ENCODE measurements around the gene PTPRJ. TPM values are rescaled to one million over a fixed set of nuclear protein-coding genes. Genes with fewer than 3 reads are reported as not detected.
A peak's percentile ranks its signal among the peaks of the same experiment; 100 is the strongest.

The PTPRJ gene
- total RNA-seq, 2 experiments from 2014 or later: 56.5 to 62.9 TPM

- Mint-ChIP-seq H3K4me3 (no peak overlapping the region), H3K27me3 (ENCODE audit: low read depth) (no peaks in the 10 kb centered on the region)
These were observed 18.5 kb downstream of the PTPRJ start for GRCh38 chr11:47998733-47999359.

GRCh38 chr11:48000432-48000831, 20.1 kb downstream of the PTPRJ start:
- peaks cover 39% of the 10 kb centered on the region for H3K36me3 Mint-ChIP-seq (ENCODE audit: low read depth)
- peaks cover 84% of the 10 kb centered on the region for H3K4me1 Mint-ChIP-seq (ENCODE audit: low read depth)

More at GRCh38 chr11:47998733-47999359, 18.5 kb downstream of the PTPRJ start:
- Mint-ChIP-seq H3K4me1 (ENCODE audit: low read depth) (peaks cover 77% of the 10 kb centered on the region), H3K36me3 (ENCODE audit: low read depth) (peaks cover 38% of the 10 kb centered on the region), H3K27ac (peak overlapping the region; percentile 97), H3K9me3 (ENCODE audit: insufficient read depth) (no peaks in the 10 kb centered on the region)
- no peak for DNase-seq
- ChIA-PET CTCF (interaction anchor here (0.8 to 3.4 kb wide), 6 partner anchors 10 to 64 kb away, joined by 3 to 12 read pairs (median 4); no protein-coding TSS in a partner anchor), POLR2A (interaction anchor here (1.4 to 1.6 kb wide), 2 partner anchors 8 to 57 kb away, joined by 4 to 5 read pairs; no protein-coding TSS in a partner anchor)
- no peak for ATAC-seq

GRCh38 chr11:48001438-48002021, 21.2 kb downstream of the PTPRJ start:
- peak; percentile 95 for DNase-seq
- peak overlapping the region; percentile 52 for H3K4me3 Mint-ChIP-seq
- H3K4me1 Mint-ChIP-seq (ENCODE audit: low read depth): peaks cover 91% of the 10 kb centered on the region
- ChIA-PET CTCF (interaction anchor here (0.6 to 5.3 kb wide), 15 partner anchors 9 to 107 kb away, joined by 3 to 34 read pairs (median 5); no protein-coding TSS in a partner anchor), POLR2A (interaction anchor here (0.6 to 4.5 kb wide), 18 partner anchors 8 to 233 kb away, joined by 3 to 35 read pairs (median 4); no protein-coding TSS in a partner anchor)
- peak overlapping the region; percentile 97 for H3K27ac Mint-ChIP-seq
- no peaks in the 10 kb centered on the region for H3K9me3 Mint-ChIP-seq (ENCODE audit: insufficient read depth)
- H3K27me3 Mint-ChIP-seq (ENCODE audit: low read depth): no peaks in the 10 kb centered on the region
- peaks cover 35% of the 10 kb centered on the region for H3K36me3 Mint-ChIP-seq (ENCODE audit: low read depth)
- ATAC-seq: peak; percentile 95

More at GRCh38 chr11:48000432-48000831, 20.1 kb downstream of the PTPRJ start:
- DNase-seq: no peak
- no peak for ATAC-seq
- ChIA-PET CTCF (interaction anchor here (1.0 to 5.3 kb wide), 10 partner anchors 11 to 108 kb away, joined by 3 to 34 read pairs (median 6); no protein-coding TSS in a partner anchor), POLR2A (interaction anchor here (1.6 to 4.5 kb wide), 4 partner anchors 14 to 55 kb away, joined by 9 to 35 read pairs (median 18); no protein-coding TSS in a partner anchor)
- H3K9me3 Mint-ChIP-seq (ENCODE audit: insufficient read depth): no peaks in the 10 kb centered on the region
- H3K27me3 Mint-ChIP-seq (ENCODE audit: low read depth): no peaks in the 10 kb centered on the region
- H3K27ac Mint-ChIP-seq: peak overlapping the region; percentile 97
- H3K4me3 Mint-ChIP-seq: peak overlapping the region; percentile 52

GRCh38 chr11:48002561-48002960, 22.2 kb downstream of the PTPRJ start:
- CTCF ChIA-PET: interaction anchor here (0.6 to 5.3 kb wide), 9 partner anchors 9 to 68 kb away, joined by 3 to 34 read pairs (median 5); no protein-coding TSS in a partner anchor

GRCh38 chr11:48003926-48004325, 23.6 kb downstream of the PTPRJ start:
- ATAC-seq: no peak
- H3K27ac Mint-ChIP-seq: peak overlapping the region; percentile 95
- H3K36me3 Mint-ChIP-seq (ENCODE audit: low read depth): peaks cover 31% of the 10 kb centered on the region
- H3K4me3 Mint-ChIP-seq: peak overlapping the region; percentile 63
- no peak for DNase-seq
- peaks cover 88% of the 10 kb centered on the region for H3K4me1 Mint-ChIP-seq (ENCODE audit: low read depth)
- POLR2A ChIA-PET: interaction anchor here (0.6 to 4.5 kb wide), 4 partner anchors 10 to 138 kb away, joined by 3 to 35 read pairs (median 4); no protein-coding TSS in a partner anchor
- CTCF ChIA-PET: interaction anchor here (1.3 to 5.3 kb wide), 7 partner anchors 9 to 105 kb away, joined by 3 to 34 read pairs (median 6); no protein-coding TSS in a partner anchor
- no peaks in the 10 kb centered on the region for H3K27me3 Mint-ChIP-seq (ENCODE audit: low read depth)
- no peaks in the 10 kb centered on the region for H3K9me3 Mint-ChIP-seq (ENCODE audit: insufficient read depth)

More at GRCh38 chr11:48002561-48002960, 22.2 kb downstream of the PTPRJ start:
- H3K27me3 Mint-ChIP-seq (ENCODE audit: low read depth): no peaks in the 10 kb centered on the region
- peak overlapping the region; percentile 97 for H3K27ac Mint-ChIP-seq
- no peak for ATAC-seq
- H3K9me3 Mint-ChIP-seq (ENCODE audit: insufficient read depth): no peaks in the 10 kb centered on the region
- peaks cover 34% of the 10 kb centered on the region for H3K36me3 Mint-ChIP-seq (ENCODE audit: low read depth)
- POLR2A ChIA-PET: interaction anchor here (1.0 to 4.5 kb wide), 6 partner anchors 8 to 105 kb away, joined by 4 to 35 read pairs (median 6); no protein-coding TSS in a partner anchor
- H3K4me3 Mint-ChIP-seq: peak overlapping the region; percentile 76
- no peak for DNase-seq
- peaks cover 92% of the 10 kb centered on the region for H3K4me1 Mint-ChIP-seq (ENCODE audit: low read depth)

- no peaks in the 10 kb centered on the region for H3K9me3 Mint-ChIP-seq (ENCODE audit: insufficient read depth)
- peak overlapping the region; percentile 63 for H3K4me3 Mint-ChIP-seq
- no peak for DNase-seq
- ChIA-PET CTCF (interaction anchor here (1.3 to 5.3 kb wide), 6 partner anchors 9 to 104 kb away, joined by 5 to 34 read pairs (median 17); no protein-coding TSS in a partner anchor), POLR2A (interaction anchor here (0.6 to 4.5 kb wide), 3 partner anchors 10 to 139 kb away, joined by 3 to 35 read pairs (median 4); no protein-coding TSS in a partner anchor)
- H3K4me1 Mint-ChIP-seq (ENCODE audit: low read depth): peaks cover 86% of the 10 kb centered on the region
- H3K27ac Mint-ChIP-seq: peak overlapping the region; percentile 95
- no peak for ATAC-seq
- peaks cover 29% of the 10 kb centered on the region for H3K36me3 Mint-ChIP-seq (ENCODE audit: low read depth)
- H3K27me3 Mint-ChIP-seq (ENCODE audit: low read depth): no peaks in the 10 kb centered on the region
These were observed 24.1 kb downstream of the PTPRJ start for GRCh38 chr11:48004456-48004855.

GRCh38 chr11:48005136-48005535, 24.8 kb downstream of the PTPRJ start:
- ChIA-PET POLR2A (interaction anchor here (0.6 to 2.4 kb wide), 7 partner anchors 9 to 420 kb away, joined by 3 to 30 read pairs (median 5); partner anchors contain the start of gene PTPRJ), CTCF (interaction anchor here (0.9 to 5.3 kb wide), 9 partner anchors 8 to 107 kb away, joined by 3 to 27 read pairs (median 8); no protein-coding TSS in a partner anchor)
- Mint-ChIP-seq H3K27me3 (ENCODE audit: low read depth) (no peaks in the 10 kb centered on the region), H3K27ac (peak overlapping the region; percentile 95), H3K4me3 (peak overlapping the region; percentile 54), H3K9me3 (ENCODE audit: insufficient read depth) (no peaks in the 10 kb centered on the region), H3K4me1 (ENCODE audit: low read depth) (peaks cover 84% of the 10 kb centered on the region), H3K36me3 (ENCODE audit: low read depth) (peaks cover 27% of the 10 kb centered on the region)
- ATAC-seq (no peak), DNase-seq (peak; percentile 50)

- ATAC-seq (no peak), DNase-seq (no peak)
- Mint-ChIP-seq H3K36me3 (ENCODE audit: low read depth) (peaks cover 24% of the 10 kb centered on the region), H3K4me3 (peak overlapping the region; percentile 54), H3K4me1 (ENCODE audit: low read depth) (peaks cover 79% of the 10 kb centered on the region), H3K9me3 (ENCODE audit: insufficient read depth) (no peaks in the 10 kb centered on the region), H3K27ac (peak overlapping the region; percentile 95), H3K27me3 (ENCODE audit: low read depth) (no peaks in the 10 kb centered on the region)
- POLR2A ChIA-PET: interaction anchor here (0.5 to 2.4 kb wide), 11 partner anchors 8 to 582 kb away, joined by 3 to 30 read pairs (median 4); partner anchors contain the start of gene PTPRJ
- CTCF ChIA-PET: interaction anchor here (0.7 to 5.3 kb wide), 12 partner anchors 12 to 106 kb away, joined by 3 to 26 read pairs (median 5); no protein-coding TSS in a partner anchor
These were observed 25.5 kb downstream of the PTPRJ start for GRCh38 chr11:48005831-48006270.

GRCh38 chr11:48006301-48006992, 26.1 kb downstream of the PTPRJ start:
- Mint-ChIP-seq H3K9me3 (ENCODE audit: insufficient read depth) (no peaks in the 10 kb centered on the region), H3K4me1 (ENCODE audit: low read depth) (peaks cover 79% of the 10 kb centered on the region), H3K27ac (peak overlapping the region; percentile 95), H3K27me3 (ENCODE audit: low read depth) (no peaks in the 10 kb centered on the region), H3K4me3 (peak overlapping the region; percentile 54), H3K36me3 (ENCODE audit: low read depth) (peaks cover 25% of the 10 kb centered on the region)
- ChIA-PET POLR2A (interaction anchor here (0.7 to 2.4 kb wide), 9 partner anchors 7 to 72 kb away, joined by 3 to 30 read pairs (median 4); partner anchors contain the start of gene PTPRJ), CTCF (interaction anchor here (0.7 to 2.6 kb wide), 12 partner anchors 11 to 106 kb away, joined by 3 to 16 read pairs (median 3); no protein-coding TSS in a partner anchor)
- peak; percentile 54 for DNase-seq
- ATAC-seq: peak; percentile 8

GRCh38 chr11:48007677-48008076, 27.3 kb downstream of the PTPRJ start:
- no peaks in the 10 kb centered on the region for H3K27me3 Mint-ChIP-seq (ENCODE audit: low read depth)
- ChIA-PET POLR2A (no interaction called here), CTCF (interaction anchor here (1.4 to 2.3 kb wide), 2 partner anchors 17 to 101 kb away, joined by 3 to 8 read pairs; no protein-coding TSS in a partner anchor)
- H3K36me3 Mint-ChIP-seq (ENCODE audit: low read depth): peaks cover 22% of the 10 kb centered on the region
- DNase-seq: no peak
- peaks cover 80% of the 10 kb centered on the region for H3K4me1 Mint-ChIP-seq (ENCODE audit: low read depth)
- H3K9me3 Mint-ChIP-seq (ENCODE audit: insufficient read depth): no peaks in the 10 kb centered on the region
- peak overlapping the region; percentile 58 for H3K27ac Mint-ChIP-seq
- no peak for ATAC-seq
- no peak overlapping the region for H3K4me3 Mint-ChIP-seq

Measured in activated CD8-positive, alpha-beta T cell treated with anti-CD3 and anti-CD28 coated beads, Interleukin-2, amount 10 ng/mL, durations not matched to agents 7 days and 5 days (primary cell).